Fibroblast of skin of scalp (primary cell): ENCODE results near the gene ROBO2.
A peak's percentile ranks its signal among the peaks of the same experiment; 100 is the strongest.

Experiments used
- DNase-seq: peaks from one replicate; pipeline ENCODE4 v3.0.0-alpha.2; 2013

ROBO2 gene

GRCh38 chr3:77267589-77267988 lies 227.7 kb downstream of the ROBO2 start:
- no peak for DNase-seq

- no peak for DNase-seq
These were observed 231.4 kb downstream of the ROBO2 start for GRCh38 chr3:77271306-77271705.

- DNase-seq = no peak
These were observed 231.8 kb downstream of the ROBO2 start for GRCh38 chr3:77271711-77272110.

GRCh38 chr3:77279276-77279675 lies 239.4 kb downstream of the ROBO2 start:
- no peak for DNase-seq

DNA sequence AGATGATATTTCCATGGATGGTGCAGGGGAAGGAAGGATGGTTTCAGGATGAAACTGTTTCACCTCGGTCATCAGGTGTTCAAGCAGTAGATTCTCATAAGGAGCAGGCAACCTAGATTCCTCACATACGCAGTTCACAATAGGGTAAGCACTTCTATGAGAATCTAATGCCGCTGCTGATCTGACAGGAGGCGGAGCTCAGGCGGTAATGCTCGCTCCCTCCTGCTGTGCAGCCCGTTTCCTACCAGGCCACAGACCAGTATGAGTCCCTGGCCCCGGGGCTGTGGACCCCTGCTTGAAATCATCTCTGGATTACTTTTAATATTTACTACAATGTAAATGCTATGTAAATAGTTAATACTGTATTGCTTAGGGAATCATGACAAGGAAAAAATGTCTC lies 241.8 kb downstream of the ROBO2 start:
- no peak for DNase-seq

- no peak for DNase-seq
These were observed 243.2 kb downstream of the ROBO2 start for GRCh38 chr3:77283108-77283507.

DNA sequence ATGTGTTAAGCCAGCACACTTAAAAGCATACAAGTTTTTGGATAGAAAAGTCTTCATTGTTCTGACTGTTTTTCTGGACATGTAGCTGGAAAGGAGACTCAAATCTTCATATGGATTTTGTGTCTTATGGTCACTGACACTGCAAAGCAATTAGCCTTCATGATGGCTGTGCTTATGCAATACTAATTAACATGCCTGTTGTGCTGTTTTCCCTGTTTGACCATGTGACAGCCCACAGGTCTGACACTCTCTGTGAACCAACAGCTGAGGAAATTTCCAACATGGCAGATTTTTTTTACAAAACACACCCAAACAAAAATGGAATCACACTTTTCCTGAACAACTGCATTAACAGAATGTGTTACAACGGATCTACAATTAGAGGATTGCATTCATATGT lies 248.4 kb downstream of the ROBO2 start:
- DNase-seq = no peak

GRCh38 chr3:77296527-77296926 lies 256.6 kb downstream of the ROBO2 start:
- DNase-seq = no peak

DNA sequence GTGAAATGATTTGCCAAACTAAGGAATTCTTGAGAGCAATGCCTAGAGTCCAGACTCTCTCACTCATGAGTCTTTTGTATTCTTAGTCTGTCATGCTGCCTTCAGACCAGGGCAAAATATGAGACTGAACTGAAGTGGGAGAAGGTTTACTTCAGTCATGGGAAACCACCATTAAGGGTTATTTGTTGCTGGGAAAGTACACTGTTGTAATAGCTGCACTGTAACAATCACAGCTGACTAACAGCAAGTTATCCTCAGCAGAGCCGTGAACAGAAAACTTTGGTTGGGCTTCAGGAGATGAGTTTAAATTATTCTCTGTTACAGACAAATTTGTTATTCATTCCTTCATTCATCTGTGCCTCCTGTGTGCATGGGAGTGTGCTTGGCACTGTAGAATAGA lies 258.5 kb downstream of the ROBO2 start:
- no peak for DNase-seq

- DNase-seq = no peak
These were observed 264.2 kb downstream of the ROBO2 start for GRCh38 chr3:77303955-77304699.

- no peak for DNase-seq
These were observed 264.8 kb downstream of the ROBO2 start for GRCh38 chr3:77304700-77305021.

DNA sequence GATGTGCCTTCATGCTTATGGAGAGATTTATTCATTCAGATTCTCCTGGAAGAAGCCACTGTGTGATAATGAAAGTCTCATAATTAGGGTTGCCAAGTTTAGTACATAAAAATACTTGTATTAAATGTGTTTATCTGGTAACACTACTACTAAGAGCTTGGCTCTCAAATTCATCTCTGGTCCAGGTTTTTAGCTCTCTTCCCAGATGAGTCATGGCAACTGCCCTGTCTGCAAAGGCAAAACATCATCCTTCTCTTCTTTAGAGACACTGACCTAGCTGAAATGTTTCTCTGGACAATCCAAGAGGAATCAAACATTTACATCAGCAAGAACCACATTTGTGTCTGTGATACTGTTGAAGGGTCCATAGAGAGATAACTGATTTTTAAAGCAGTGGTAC lies 269.6 kb downstream of the ROBO2 start:
- no peak for DNase-seq

DNA sequence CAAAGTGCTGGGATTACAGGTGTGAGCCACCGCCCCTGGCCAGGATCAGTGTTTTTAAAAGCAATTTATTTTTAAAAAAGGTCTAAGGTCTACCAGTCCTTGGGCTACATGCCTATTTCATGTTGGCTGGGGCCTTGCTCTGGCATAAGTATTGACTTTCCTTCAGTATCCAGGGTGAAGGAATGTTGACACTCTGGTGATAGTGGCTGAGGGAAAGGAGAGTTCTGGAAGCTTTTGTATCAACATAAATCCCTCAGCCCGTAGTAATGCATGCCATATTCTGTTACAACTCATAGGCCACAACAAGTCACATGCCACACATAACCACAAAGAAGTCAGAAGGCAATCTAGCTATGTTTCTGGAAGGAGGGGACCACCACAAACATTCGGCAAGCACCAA lies 273.9 kb downstream of the ROBO2 start:
- DNase-seq = no peak

DNA sequence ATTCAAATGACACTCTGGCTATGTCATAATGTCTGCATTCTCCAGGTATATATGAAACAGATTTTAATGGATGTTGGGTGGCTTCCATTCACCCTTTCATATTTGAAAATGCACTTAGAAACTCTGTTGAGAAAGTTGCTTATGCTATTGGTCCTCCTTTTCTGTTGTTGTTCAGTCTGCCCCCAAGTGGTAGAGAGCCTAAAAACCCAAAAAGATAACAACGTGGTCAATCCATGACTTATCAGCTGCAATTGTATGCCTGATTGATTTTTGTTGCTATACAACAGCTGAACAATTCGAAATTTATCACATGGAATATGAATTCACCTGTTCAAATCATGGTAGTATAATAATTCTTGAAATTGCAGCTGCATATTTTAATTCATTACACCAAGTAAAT lies 279.8 kb downstream of the ROBO2 start:
- DNase-seq = no peak

- DNase-seq = peak; percentile 40
These were observed 280.6 kb downstream of the ROBO2 start for GRCh38 chr3:77320514-77320913.

- DNase-seq = peak; percentile 55
These were observed 281.7 kb downstream of the ROBO2 start for GRCh38 chr3:77321646-77322045.

GRCh38 chr3:77323626-77324025 lies 283.7 kb downstream of the ROBO2 start:
- peak; percentile 79 for DNase-seq

DNA sequence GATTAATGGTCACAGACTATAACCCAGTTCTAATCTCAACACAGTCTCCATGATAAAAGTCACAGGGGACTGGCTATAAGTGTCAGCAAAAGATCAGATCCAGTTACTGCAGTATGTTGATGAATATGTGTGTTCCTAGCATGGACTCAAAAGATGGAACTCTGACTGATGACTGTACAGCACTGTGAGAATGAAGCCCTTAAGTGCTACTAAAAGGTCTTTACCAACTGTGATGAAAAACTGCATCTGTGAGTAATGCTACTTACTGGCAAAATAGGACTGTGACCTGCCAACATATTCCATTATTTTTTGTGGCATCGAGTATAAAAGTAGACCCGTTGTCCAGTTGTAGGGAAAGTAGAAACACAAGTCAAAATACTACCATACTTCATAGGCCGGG lies 284.2 kb downstream of the ROBO2 start:
- DNase-seq = peak; percentile 64

GRCh38 chr3:77325280-77325679 lies 285.4 kb downstream of the ROBO2 start:
- DNase-seq = no peak

DNA sequence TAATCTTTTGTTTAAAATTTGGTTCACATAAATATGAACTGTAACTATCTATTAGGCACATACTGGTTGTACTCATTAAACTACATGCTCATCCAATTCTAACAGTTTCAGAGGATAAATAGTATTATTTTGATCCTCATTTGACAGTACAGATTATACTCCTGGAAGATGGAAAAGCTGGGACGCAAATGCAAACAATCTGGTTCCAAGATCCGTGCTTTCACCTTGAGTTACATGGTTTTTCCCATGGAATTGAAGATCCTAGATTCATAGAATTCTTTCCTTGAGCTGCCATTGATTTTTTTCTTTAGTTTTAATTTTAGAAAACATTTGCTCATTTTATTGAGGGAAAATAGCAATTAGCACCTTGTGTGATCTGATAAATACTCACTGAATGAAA lies 285.8 kb downstream of the ROBO2 start:
- no peak for DNase-seq

DNA sequence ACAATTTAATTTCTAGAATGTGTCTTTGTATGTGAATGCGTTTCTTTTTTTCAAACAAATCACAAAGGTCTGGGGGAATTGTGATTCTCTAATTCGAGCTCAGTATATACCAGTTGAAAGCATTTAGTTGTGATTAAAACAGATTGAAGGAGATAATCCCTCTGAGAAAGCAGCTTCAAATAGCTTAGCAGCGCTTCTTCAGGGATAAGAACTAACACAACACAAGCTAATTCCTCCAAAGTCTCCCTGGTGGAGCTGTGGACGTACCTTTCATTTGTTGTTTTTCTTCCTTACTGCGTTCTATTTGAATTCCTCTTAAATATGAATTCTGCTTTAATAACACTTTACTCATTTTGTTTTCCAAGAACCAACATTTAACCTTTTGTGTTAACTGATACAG lies 286.7 kb downstream of the ROBO2 start:
- no peak for DNase-seq

- DNase-seq = peak; percentile 89
These were observed 288.8 kb downstream of the ROBO2 start for GRCh38 chr3:77328690-77329089.

DNA sequence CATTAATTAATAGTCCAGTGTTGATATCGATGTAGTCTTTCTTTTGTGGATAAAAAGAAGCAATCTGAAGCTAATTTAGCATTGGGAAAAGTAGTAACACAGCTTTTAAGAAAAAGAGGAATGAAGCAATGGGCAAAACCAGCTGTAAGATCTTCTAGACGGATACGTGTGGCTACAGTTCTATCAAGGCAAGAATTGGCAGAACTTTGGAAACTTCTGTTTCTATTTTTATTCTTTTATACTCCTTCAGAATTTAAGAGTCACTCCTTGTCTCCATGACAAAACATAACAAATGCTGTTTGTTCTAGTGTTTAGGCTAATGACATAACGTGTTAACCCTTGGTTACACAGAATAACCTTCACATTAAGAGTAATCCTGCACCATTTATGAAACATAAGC lies 289.2 kb downstream of the ROBO2 start:
- peak; percentile 51 for DNase-seq

DNA sequence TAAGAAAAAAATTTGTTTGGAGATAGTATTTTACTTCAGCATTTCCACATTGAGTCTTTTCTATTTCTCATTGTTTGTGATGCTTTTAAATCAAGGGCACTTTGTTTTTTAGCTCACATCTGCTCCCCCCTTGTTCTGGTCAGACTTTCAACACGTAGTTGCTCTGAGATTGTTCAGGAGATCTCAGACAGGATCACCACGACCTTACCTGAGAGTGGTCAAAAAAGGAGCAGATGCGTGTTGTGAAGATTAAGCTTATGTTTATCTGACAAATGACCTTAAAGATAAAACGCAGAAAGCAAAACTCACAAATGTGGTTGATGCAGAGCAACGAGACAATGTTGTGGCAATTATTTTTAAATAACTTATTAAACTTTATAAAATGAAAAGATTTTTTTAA lies 298.3 kb downstream of the ROBO2 start:
- no peak for DNase-seq

GRCh38 chr3:77342027-77342426 lies 302.1 kb downstream of the ROBO2 start:
- DNase-seq = no peak
